CD14-positive monocyte (primary cell): ENCODE measurements around the gene KLHL30. TPM values are rescaled to one million over a fixed set of nuclear protein-coding genes. Genes with fewer than 3 reads are reported as not detected.

Experiments
- DNase-seq, 3 donors: peaks; one replicate each; pipeline ENCODE4 v3.0.0-alpha.2; 2011 to 2022
- H2AFZ ChIP-seq: 2 replicates; pipeline ENCODE4 v1.6.0; 2012; ENCODE audit warnings: mild to moderate bottlenecking, low read depth, low read length, inconsistent platforms; ENCODE audit not compliant: insufficient read depth, poor library complexity, severe bottlenecking
- H3K27ac ChIP-seq, 2 donors: 1 replicate in 1 of 2; 2 replicates in 1 of 2; pipeline ENCODE4 v1.5.1; 2012 to 2013; ENCODE audit warnings: low read length in 2 of 2, control low read depth in 1 of 2, inconsistent platforms in 1 of 2, low read depth in 1 of 2, mild to moderate bottlenecking in 1 of 2
- H3K27me3 ChIP-seq, 2 donors: one replicate each; pipeline versions ENCODE4 v1.6.0 to v1.6.1; 2011 to 2013; ENCODE audit warnings: low read length in 2 of 2; ENCODE audit not compliant: control insufficient read depth in 2 of 2, insufficient read depth in 2 of 2
- H3K36me3 ChIP-seq, 2 donors: replicated peaks in 1 of 2; 1 replicate in 1 of 2; 2 replicates in 1 of 2; pipeline versions ENCODE4 v1.5.1 to v1.6.1; 2012 to 2013; ENCODE audit warnings: low read length in 2 of 2, control low read depth in 1 of 2, inconsistent platforms in 1 of 2, mild to moderate bottlenecking in 1 of 2; ENCODE audit not compliant: insufficient read depth in 2 of 2, control insufficient read depth in 1 of 2
- H3K4me1 ChIP-seq, 2 donors: 1 replicate in 1 of 2; 2 replicates in 1 of 2; pipeline versions ENCODE4 v1.5.1 to v1.6.1; 2012 to 2013; ENCODE audit warnings: low read length in 2 of 2, control low read depth in 1 of 2, inconsistent platforms in 1 of 2, mild to moderate bottlenecking in 1 of 2, moderate library complexity in 1 of 2; ENCODE audit not compliant: insufficient read depth in 2 of 2, control insufficient read depth in 1 of 2
- H3K4me2 ChIP-seq: replicated peaks from 2 replicates; pipeline ENCODE3; 2012; ENCODE audit warnings: low read length, moderate library complexity, mild to moderate bottlenecking; ENCODE audit not compliant: poor library complexity, severe bottlenecking; ENCODE audit errors: extremely low read depth
- H3K4me3 ChIP-seq, 3 experiments: fragments of 200-600 bp in 1 of 3; sonication (generic) in 1 of 3; replicated peaks in 1 of 3; 1 replicate in 2 of 3; 2 replicates in 1 of 3; pipeline ENCODE4 v1.5.1; 2011 to 2013; ENCODE audit warnings: low read length in 3 of 3, mild to moderate bottlenecking in 3 of 3, control low read depth in 2 of 3, low read depth in 2 of 3, inconsistent platforms in 1 of 3, moderate library complexity in 1 of 3
- H3K79me2 ChIP-seq: 2 replicates; pipeline ENCODE4 v1.6.0; 2012; ENCODE audit warnings: mild to moderate bottlenecking, control low read depth, inconsistent platforms, low read length, moderate library complexity; ENCODE audit not compliant: insufficient read depth
- H3K9ac ChIP-seq: 2 replicates; pipeline ENCODE4 v1.6.0; 2017; ENCODE audit warnings: low read length, mild to moderate bottlenecking; ENCODE audit not compliant: insufficient read depth, poor library complexity, severe bottlenecking
- H3K9me3 ChIP-seq, 2 donors: replicated peaks in 1 of 2; 1 replicate in 1 of 2; 2 replicates in 1 of 2; pipeline versions ENCODE4 v1.5.1 to v1.6.1; 2012 to 2013; ENCODE audit warnings: low read length in 2 of 2, control low read depth in 1 of 2; ENCODE audit not compliant: control insufficient read depth in 1 of 2, insufficient read depth in 1 of 2
- H4K20me1 ChIP-seq: 2 replicates; pipeline ENCODE4 v1.6.0; 2012; ENCODE audit warnings: mild to moderate bottlenecking, low read length, control low read depth, moderate library complexity; ENCODE audit not compliant: insufficient read depth
- H3K27ac Mint-ChIP-seq, 7 donors: one replicate each; pipeline ENCODE4 v1.8.0; 2020; ENCODE audit warnings: mild to moderate bottlenecking in 7 of 7, mixed read lengths in 7 of 7, moderate library complexity in 6 of 7, inconsistent platforms in 2 of 7
- H3K27me3 Mint-ChIP-seq, 3 donors: one replicate each; pipeline ENCODE4 v1.8.0; 2021 to 2022; ENCODE audit warnings: low read depth in 3 of 3, mild to moderate bottlenecking in 3 of 3, mixed read lengths in 3 of 3, moderate library complexity in 3 of 3, inconsistent platforms in 1 of 3
- H3K36me3 Mint-ChIP-seq, 2 donors: one replicate each; pipeline ENCODE4 v1.8.0; 2020; ENCODE audit warnings: mixed read lengths in 2 of 2, inconsistent platforms in 1 of 2, mild to moderate bottlenecking in 1 of 2
- H3K4me1 Mint-ChIP-seq: one replicate; pipeline ENCODE4 v1.8.0; 2020; ENCODE audit warnings: mild to moderate bottlenecking, mixed read lengths
- H3K4me3 Mint-ChIP-seq, 2 donors: one replicate each; pipeline ENCODE4 v1.8.0; 2020; ENCODE audit warnings: mild to moderate bottlenecking in 2 of 2, mixed read lengths in 2 of 2, moderate library complexity in 1 of 2
- H3K9me3 Mint-ChIP-seq, 7 donors: one replicate each; pipeline ENCODE4 v1.8.0; 2020 to 2022; ENCODE audit warnings: mixed read lengths in 7 of 7, mild to moderate bottlenecking in 6 of 7, moderate library complexity in 6 of 7, inconsistent platforms in 2 of 7
- WGBS: methylation state at CpG from one replicate; pipeline ENCODE4 v1.1.5; 2013; ENCODE audit warnings: missing lambda C conversion rate; ENCODE audit not compliant: insufficient coverage; 5-methylcytosine and 5-hydroxymethylcytosine counted together
- intact Hi-C, 2 donors: fragments of 100-400 bp; cut with micrococcal nuclease; formaldehyde crosslinking; loops; one replicate each; pipeline versions ENCODE4 v1.15.0 to v1.15.1; 2023
- polyA plus RNA-seq, 3 donors: library from polyadenylated mRNA; depleted of rRNA in 1 of 3; unstranded in 2 of 3; stranded (reverse) in 1 of 3; fragments of 300-500 nt in 2 of 3; fragments of >200 nt in 1 of 3; fragmentation: Illumina TruSeq in 2 of 3; gene quantifications; 1 replicate in 2 of 3; 2 replicates in 1 of 3; pipeline ENCODE4 v1.2.3, GENCODE V29; 2012 to 2021
- TF ChIP-seq, protein P1 (sequence below): fragments of 200-600 bp; IDR thresholded peaks from one replicate; pipeline ENCODE4 v1.8.0; 2022; ENCODE audit warnings: antibody characterized with exemption, mild to moderate bottlenecking

The KLHL30 gene
- polyA plus RNA-seq, 3 donors, result 0.01 to 0.14 TPM; not detected in 1

DNA sequence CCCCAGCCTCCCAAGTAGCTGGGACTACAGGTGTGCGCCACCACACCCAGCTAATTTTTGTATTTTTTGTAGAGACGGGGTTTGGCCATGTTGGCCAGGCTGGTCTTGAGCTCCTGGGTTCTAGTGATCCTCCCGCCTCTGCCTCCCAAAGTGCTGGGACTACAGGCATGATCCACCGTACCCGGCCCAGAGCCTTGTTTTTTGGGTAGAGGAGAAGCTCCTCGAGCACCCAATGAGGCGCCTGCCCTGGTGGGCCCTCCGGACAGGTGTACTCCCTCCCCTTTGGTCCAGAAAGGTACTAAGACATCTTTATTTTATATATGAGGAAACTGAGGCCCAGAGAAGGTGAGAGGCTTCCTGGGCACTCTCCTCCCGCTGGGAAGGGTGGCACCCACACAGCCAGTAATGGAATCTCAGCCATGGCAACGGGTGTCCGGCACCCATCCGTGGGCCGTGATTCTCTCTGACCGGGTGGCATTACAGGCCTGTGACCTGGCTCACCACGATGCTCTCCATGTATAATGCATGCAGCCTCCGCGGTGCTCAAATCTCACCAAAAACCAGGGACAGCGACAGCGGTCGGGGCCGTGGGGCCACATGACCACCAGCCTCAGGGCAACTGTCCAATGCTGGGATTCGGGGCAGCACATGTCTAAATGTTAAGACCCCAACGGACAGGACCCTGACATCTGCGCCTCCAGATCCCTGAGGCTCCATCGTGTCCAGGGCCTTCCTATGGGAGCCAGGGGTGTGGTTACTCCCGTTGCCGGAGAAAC is 16.8 kb upstream of the KLHL30 start:
- Histone ChIP-seq H3K9ac (no peak overlapping the region), H3K36me3 (no peaks in the 10 kb centered on the region), H3K4me1 (no peaks in the 10 kb centered on the region), H3K27ac (no peak overlapping the region), H3K4me3 (no peak overlapping the region), H4K20me1 (no peaks in the 10 kb centered on the region), H3K79me2 (no peaks in the 10 kb centered on the region), H2AFZ (no peak overlapping the region), H3K27me3 (peaks cover 0 to 3% of the 10 kb centered on the region in 2 donors), H3K4me2 (no peak overlapping the region), H3K9me3 (no peaks in the 10 kb centered on the region)
- WGBS, result 92% methylated on average over 18 of the region's 27 CpGs
- Mint-ChIP-seq H3K4me3 (no peak overlapping the region), H3K36me3 (no peaks in the 10 kb centered on the region), H3K27ac (no peak overlapping the region), H3K27me3 (peaks cover 10 to 20% (median 17%) of the 10 kb centered on the region in 3 donors), H3K4me1 (no peaks in the 10 kb centered on the region), H3K9me3 (peaks cover 0 to 4% (median 1%) of the 10 kb centered on the region in 7 donors)
- intact Hi-C loops, result no loop called here
- TF ChIP-seq, protein P1, sequence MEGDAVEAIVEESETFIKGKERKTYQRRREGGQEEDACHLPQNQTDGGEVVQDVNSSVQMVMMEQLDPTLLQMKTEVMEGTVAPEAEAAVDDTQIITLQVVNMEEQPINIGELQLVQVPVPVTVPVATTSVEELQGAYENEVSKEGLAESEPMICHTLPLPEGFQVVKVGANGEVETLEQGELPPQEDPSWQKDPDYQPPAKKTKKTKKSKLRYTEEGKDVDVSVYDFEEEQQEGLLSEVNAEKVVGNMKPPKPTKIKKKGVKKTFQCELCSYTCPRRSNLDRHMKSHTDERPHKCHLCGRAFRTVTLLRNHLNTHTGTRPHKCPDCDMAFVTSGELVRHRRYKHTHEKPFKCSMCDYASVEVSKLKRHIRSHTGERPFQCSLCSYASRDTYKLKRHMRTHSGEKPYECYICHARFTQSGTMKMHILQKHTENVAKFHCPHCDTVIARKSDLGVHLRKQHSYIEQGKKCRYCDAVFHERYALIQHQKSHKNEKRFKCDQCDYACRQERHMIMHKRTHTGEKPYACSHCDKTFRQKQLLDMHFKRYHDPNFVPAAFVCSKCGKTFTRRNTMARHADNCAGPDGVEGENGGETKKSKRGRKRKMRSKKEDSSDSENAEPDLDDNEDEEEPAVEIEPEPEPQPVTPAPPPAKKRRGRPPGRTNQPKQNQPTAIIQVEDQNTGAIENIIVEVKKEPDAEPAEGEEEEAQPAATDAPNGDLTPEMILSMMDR, result no peak
- DNase-seq, result no peak

DNA sequence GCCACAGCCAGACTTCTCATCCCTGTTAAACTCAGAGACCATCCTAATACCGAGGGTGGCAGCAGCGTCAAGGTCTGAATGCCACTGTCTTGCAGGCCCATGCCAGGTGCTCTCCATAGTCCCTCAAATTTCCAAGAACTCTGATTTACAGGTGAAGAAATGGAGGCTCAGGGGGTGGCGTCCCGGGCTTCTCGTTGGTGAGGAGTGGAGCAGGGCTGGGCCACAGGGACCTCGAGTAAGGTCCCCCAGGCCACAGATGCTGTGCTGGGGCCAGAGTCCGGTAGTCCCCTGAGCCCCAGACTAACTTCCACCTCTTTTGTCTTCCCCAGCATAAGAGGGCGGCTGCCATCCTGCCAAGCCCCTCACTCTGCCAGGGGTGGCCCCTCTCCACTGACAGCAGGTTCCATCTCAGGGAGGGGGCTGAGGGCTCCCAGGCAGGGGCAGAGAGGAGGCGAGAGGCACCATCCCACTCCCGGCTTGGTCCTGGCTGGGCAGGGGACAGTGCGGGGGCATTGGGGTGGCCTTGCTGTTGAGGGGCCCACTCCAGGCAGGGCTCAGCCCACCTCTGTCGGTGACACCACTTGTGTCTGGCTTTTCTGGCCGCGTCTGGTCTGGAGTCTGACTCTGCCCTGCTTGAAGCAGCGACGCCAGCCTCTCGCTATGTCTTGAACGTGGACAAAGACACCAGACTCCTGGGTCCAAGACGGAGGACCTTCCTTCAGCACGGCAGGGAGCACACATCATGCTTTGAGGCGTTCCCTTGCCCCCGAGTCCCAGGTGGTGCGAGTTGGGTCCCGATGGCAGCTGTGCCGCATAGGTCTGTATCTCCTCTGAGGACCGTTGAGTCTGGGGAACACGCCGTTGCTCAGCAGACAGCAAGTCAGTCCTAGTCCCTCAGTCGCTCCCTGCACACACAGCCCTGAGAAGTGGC is 15.9 kb upstream of the KLHL30 start:
- Histone ChIP-seq H3K27me3 (peaks cover 0 to 3% of the 10 kb centered on the region in 2 donors), H3K4me3 (no peak overlapping the region), H2AFZ (no peak overlapping the region), H3K9ac (no peak overlapping the region), H3K4me2 (no peak overlapping the region), H3K4me1 (peaks cover 0 to 3% of the 10 kb centered on the region in 2 donors), H4K20me1 (no peaks in the 10 kb centered on the region), H3K36me3 (no peaks in the 10 kb centered on the region), H3K79me2 (no peaks in the 10 kb centered on the region), H3K9me3 (no peaks in the 10 kb centered on the region), H3K27ac (no peak overlapping the region)
- Mint-ChIP-seq H3K9me3 (peaks cover 0 to 4% (median 0%) of the 10 kb centered on the region in 7 donors), H3K4me3 (no peak overlapping the region), H3K36me3 (no peaks in the 10 kb centered on the region), H3K4me1 (no peaks in the 10 kb centered on the region), H3K27me3 (peaks cover 8 to 18% (median 15%) of the 10 kb centered on the region in 3 donors), H3K27ac (no peak overlapping the region)
- WGBS, result 95% methylated on average over 24 of the region's 29 CpGs
- intact Hi-C loops, result no loop called here
- DNase-seq, result no peak
- TF ChIP-seq, protein P1, result no peak
